ENCODE measurements around the gene VDR. TPM values are rescaled to one million over a fixed set of nuclear protein-coding genes. Genes with fewer than 3 reads are reported as not detected.
A peak's percentile ranks its signal among the peaks of the same experiment; 100 is the strongest.

The VDR gene
- total and polyA plus RNA-seq, 10 donors: 0.70 to 10.5 (median 5.7) TPM

- WGBS, 5 donors: 69 to 73% (median 72%) methylated on average over 11 to 12 of the region's 12 CpGs
- peak in 1 of 3 donors; percentile 35 for TF ChIP-seq POLR2AphosphoS5 (IDR thresholded peaks at IDR 0.05)
- no peak for TF ChIP-seq POLR2A (IDR thresholded peaks at IDR 0.05)
- Histone ChIP-seq H3K27me3 (replicated peaks in 1 of 7) (no peaks in the 10 kb centered on the region), H3K4me1 (peaks cover 16 to 87% (median 63%) of the 10 kb centered on the region in 6 donors), H3K9me3 (no peaks in the 10 kb centered on the region), H3K27ac (peak overlapping the region in 6 of 8 donors; percentile 10 to 77 (median 53)), H3K36me3 (no peaks in the 10 kb centered on the region), H3K4me3 (no peak overlapping the region)
- DNase-seq: peak; percentile 62
- intact Hi-C loops (cut with DNase I; ENCODE audit: low total_unique reads): loop anchor here (5.0 kb wide), 2 partner anchors 33 to 118 kb away; no protein-coding TSS in a partner anchor
These were observed 69.6 kb downstream of the VDR start for GRCh38 chr12:47835006-47835830.

DNA sequence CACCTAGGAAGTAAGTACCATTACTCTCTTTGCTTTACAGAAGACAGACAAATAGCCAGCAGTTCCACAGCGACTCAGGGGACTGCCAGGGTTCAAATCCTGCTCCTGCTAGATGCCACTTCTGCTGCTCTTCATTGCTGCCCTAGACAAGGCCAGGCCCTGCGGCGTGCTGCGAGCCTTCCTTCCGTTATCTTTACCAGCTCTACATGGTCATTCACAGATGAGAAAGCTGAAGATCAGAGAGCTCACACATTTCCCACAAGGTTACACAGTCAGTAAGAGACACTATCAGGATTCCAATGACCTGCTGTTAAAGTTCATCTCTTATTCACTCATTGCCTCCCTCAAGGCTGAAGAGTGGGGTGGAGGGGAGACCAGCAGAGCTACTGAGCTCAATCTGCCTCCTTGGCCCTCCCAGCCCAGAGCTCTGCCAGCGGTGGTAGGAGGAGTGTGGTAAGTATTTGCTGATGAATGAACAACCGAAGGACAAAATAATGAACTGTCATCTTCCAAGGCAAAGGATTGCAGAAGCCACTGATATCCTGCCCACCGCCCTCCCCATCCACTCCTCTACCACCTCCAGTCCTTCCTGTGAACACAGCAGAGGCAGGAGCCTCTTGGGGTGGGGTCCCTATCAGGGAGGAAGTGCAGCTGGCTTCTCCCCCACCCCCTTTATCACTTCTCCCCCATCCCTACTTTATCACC lies 70.4 kb downstream of the VDR start:
- peak overlapping the region in 6 of 8 donors; percentile 9 to 77 (median 53) for H3K27ac ChIP-seq
- WGBS, 5 donors: 55 to 58% (median 57%) methylated on average over 8 of the region's 8 CpGs
- peak; percentile 72 for DNase-seq
- TF ChIP-seq, protein P1, sequence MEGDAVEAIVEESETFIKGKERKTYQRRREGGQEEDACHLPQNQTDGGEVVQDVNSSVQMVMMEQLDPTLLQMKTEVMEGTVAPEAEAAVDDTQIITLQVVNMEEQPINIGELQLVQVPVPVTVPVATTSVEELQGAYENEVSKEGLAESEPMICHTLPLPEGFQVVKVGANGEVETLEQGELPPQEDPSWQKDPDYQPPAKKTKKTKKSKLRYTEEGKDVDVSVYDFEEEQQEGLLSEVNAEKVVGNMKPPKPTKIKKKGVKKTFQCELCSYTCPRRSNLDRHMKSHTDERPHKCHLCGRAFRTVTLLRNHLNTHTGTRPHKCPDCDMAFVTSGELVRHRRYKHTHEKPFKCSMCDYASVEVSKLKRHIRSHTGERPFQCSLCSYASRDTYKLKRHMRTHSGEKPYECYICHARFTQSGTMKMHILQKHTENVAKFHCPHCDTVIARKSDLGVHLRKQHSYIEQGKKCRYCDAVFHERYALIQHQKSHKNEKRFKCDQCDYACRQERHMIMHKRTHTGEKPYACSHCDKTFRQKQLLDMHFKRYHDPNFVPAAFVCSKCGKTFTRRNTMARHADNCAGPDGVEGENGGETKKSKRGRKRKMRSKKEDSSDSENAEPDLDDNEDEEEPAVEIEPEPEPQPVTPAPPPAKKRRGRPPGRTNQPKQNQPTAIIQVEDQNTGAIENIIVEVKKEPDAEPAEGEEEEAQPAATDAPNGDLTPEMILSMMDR (IDR thresholded peaks at IDR 0.05 in 8 of 11, conservative IDR thresholded peaks at IDR 0.05 in 3 of 11): no peak
- no peaks in the 10 kb centered on the region for H3K36me3 ChIP-seq
- intact Hi-C loops (cut with DNase I; ENCODE audit: low total_unique reads): no loop called here
- H3K9me3 ChIP-seq: no peaks in the 10 kb centered on the region
- no peaks in the 10 kb centered on the region for H3K27me3 ChIP-seq (replicated peaks in 1 of 7)
- peaks cover 16 to 95% (median 70%) of the 10 kb centered on the region in 6 donors for H3K4me1 ChIP-seq
- H3K4me3 ChIP-seq: no peak overlapping the region

GRCh38 chr12:47833591-47834012 lies 71.2 kb downstream of the VDR start:
- H3K9me3 ChIP-seq: no peaks in the 10 kb centered on the region
- TF ChIP-seq, protein P1 (IDR thresholded peaks at IDR 0.05 in 8 of 11, conservative IDR thresholded peaks at IDR 0.05 in 3 of 11): no peak
- TF ChIP-seq POLR2AphosphoS5 (IDR thresholded peaks at IDR 0.05) (no peak), POLR2A (IDR thresholded peaks at IDR 0.05) (no peak)
- peak overlapping the region in 5 of 8 donors; percentile 35 to 77 (median 63) for H3K27ac ChIP-seq
- DNase-seq: peak; percentile 74
- WGBS, 5 donors: 88 to 95% (median 92%) methylated on average over 11 to 12 of the region's 12 CpGs
- intact Hi-C loops (cut with DNase I; ENCODE audit: low total_unique reads): no loop called here
- H3K27me3 ChIP-seq (replicated peaks in 1 of 7): no peaks in the 10 kb centered on the region
- no peaks in the 10 kb centered on the region for H3K36me3 ChIP-seq
- peaks cover 21 to 100% (median 75%) of the 10 kb centered on the region in 6 donors for H3K4me1 ChIP-seq
- H3K4me3 ChIP-seq: no peak overlapping the region

- H3K9me3 ChIP-seq: no peaks in the 10 kb centered on the region
- WGBS, 5 donors: 60 to 80% (median 68%) methylated on average over 8 to 13 of the region's 13 CpGs
- H3K27ac ChIP-seq: peak overlapping the region in 5 of 8 donors; percentile 26 to 77 (median 63)
- peak; percentile 79 for DNase-seq
- H3K4me3 ChIP-seq: no peak overlapping the region
- H3K27me3 ChIP-seq (replicated peaks in 1 of 7): no peaks in the 10 kb centered on the region
- TF ChIP-seq, protein P1 (IDR thresholded peaks at IDR 0.05 in 8 of 11, conservative IDR thresholded peaks at IDR 0.05 in 3 of 11): no peak
- TF ChIP-seq POLR2AphosphoS5 (IDR thresholded peaks at IDR 0.05) (no peak), POLR2A (IDR thresholded peaks at IDR 0.05) (no peak)
- intact Hi-C loops (cut with DNase I; ENCODE audit: low total_unique reads): no loop called here
- peaks cover 22 to 100% (median 77%) of the 10 kb centered on the region in 6 donors for H3K4me1 ChIP-seq
- no peaks in the 10 kb centered on the region for H3K36me3 ChIP-seq
These were observed 72.4 kb downstream of the VDR start for GRCh38 chr12:47832263-47832933.

Data from spleen (tissue), 11 donors.